Colonic mucosa (tissue), 4 donors: ENCODE measurements around the gene OAT. TPM values are rescaled to one million over a fixed set of nuclear protein-coding genes. Genes with fewer than 3 reads are reported as not detected.
"Not testable (repeated sequence)": the region's sequence is repeated elsewhere in the genome, so short reads cannot be mapped to it uniquely, and the experiment has no call there.

ENCODE experiments used
- DNase-seq: peaks from one replicate; pipeline ENCODE4 v3.0.0-alpha.2; 2020
- H3K27ac ChIP-seq: fragments of 200-600 bp; one replicate; pipeline ENCODE4 v1.8.0; 2021
- H3K27me3 ChIP-seq: fragments of 200-600 bp; one replicate; pipeline ENCODE4 v1.8.0; 2021
- H3K36me3 ChIP-seq: fragments of 200-600 bp; one replicate; pipeline ENCODE4 v1.8.0; 2021
- H3K4me1 ChIP-seq: fragments of 200-600 bp; one replicate; pipeline ENCODE4 v1.8.0; 2021; ENCODE audit warnings: mild to moderate bottlenecking
- H3K4me3 ChIP-seq: fragments of 200-600 bp; one replicate; pipeline ENCODE4 v1.8.0; 2021
- H3K9ac ChIP-seq, 2 donors: one replicate each; pipeline ENCODE4 v1.7.0; 2013; ENCODE audit warnings: control low read depth in 2 of 2, low read depth in 2 of 2, low read length in 2 of 2
- H3K9me3 ChIP-seq: fragments of 200-600 bp; one replicate; pipeline ENCODE4 v1.8.0; 2021
- CTCF ChIP-seq: fragments of 200-600 bp; IDR thresholded peaks from one replicate; pipeline ENCODE4 v1.8.0; 2022; ENCODE audit warnings: antibody characterized with exemption, mild to moderate bottlenecking
- intact Hi-C: fragments of 100-400 bp; cut with DNase I; formaldehyde crosslinking; loops from one replicate; pipeline ENCODE4 v1.14.1; 2022
- total RNA-seq, 2 donors: library from RNA; stranded (reverse); fragmentation: NEBNext Ultra II Directional in 1 of 2; extraction: Animal tissue kit (Norgen Biotek cat#: 25700) in 1 of 2; gene quantifications; one replicate each; pipeline ENCODE4 v1.2.1, GENCODE V29; 2021
- donor health status: healthy.
- donor health status: DM: no; HTN: no; CAD: no.
- donor health status: DM: no; HTN: no; CAD: no.

The OAT gene
- total RNA-seq, 2 donors from 2014 or later, result 65.0 to 113 TPM

GRCh38 chr10:124446830-124447750 is 28.4 kb upstream of the OAT start:
- H3K4me1 ChIP-seq, result peaks cover 5% of the 10 kb centered on the region
- H3K9ac ChIP-seq, result no peak overlapping the region
- no peaks in the 10 kb centered on the region for H3K36me3 ChIP-seq
- no peaks in the 10 kb centered on the region for H3K9me3 ChIP-seq
- no peak for TF ChIP-seq CTCF
- peaks cover 57% of the 10 kb centered on the region for H3K27me3 ChIP-seq
- no peak overlapping the region for H3K27ac ChIP-seq
- H3K4me3 ChIP-seq, result no peak overlapping the region
- intact Hi-C loops, result no loop called here
- DNase-seq, result no peak

- H3K9me3 ChIP-seq, H3K36me3 ChIP-seq, H3K27ac ChIP-seq, intact Hi-C loops, H3K9ac ChIP-seq, H3K4me1 ChIP-seq, DNase-seq, H3K27me3 ChIP-seq, H3K4me3 ChIP-seq: not testable (repeated sequence)
Measured at GRCh38 chr10:124441694-124442093, 23.0 kb upstream of the OAT start.

- H3K27me3 ChIP-seq, result no peaks in the 10 kb centered on the region
- no peak for TF ChIP-seq CTCF
- H3K9ac ChIP-seq, result no peak overlapping the region
- intact Hi-C loops, result no loop called here
- H3K27ac ChIP-seq, result no peak overlapping the region
- H3K4me3 ChIP-seq, result no peak overlapping the region
- DNase-seq, result no peak
- no peaks in the 10 kb centered on the region for H3K9me3 ChIP-seq
- no peaks in the 10 kb centered on the region for H3K36me3 ChIP-seq
- H3K4me1 ChIP-seq, result no peaks in the 10 kb centered on the region
Measured at GRCh38 chr10:124436191-124436638, 17.5 kb upstream of the OAT start.

GRCh38 chr10:124435683-124436082 is 17.0 kb upstream of the OAT start:
- H3K4me1 ChIP-seq, DNase-seq, H3K9me3 ChIP-seq, H3K36me3 ChIP-seq, H3K9ac ChIP-seq, H3K27me3 ChIP-seq, intact Hi-C loops, H3K4me3 ChIP-seq, H3K27ac ChIP-seq: not testable (repeated sequence)

DNA sequence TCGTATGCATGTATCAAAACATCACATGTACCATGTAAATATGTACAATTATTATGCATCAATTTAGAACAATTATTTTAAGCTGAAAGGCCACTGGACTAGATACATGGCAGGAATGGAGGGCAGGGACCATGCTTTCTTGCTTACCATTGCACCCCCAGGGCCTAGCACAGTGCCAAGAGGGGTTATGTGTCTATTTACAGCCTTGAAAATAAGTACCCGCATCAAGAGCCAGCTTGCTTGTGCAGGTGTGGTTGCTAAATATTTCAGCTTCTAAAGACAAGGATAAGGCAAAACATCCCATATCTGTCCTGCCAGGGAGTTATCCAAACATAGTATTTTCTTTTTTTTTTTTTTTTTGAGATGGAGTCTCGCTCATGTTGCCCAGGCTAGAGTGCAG is 14.7 kb upstream of the OAT start:
- no peaks in the 10 kb centered on the region for H3K9me3 ChIP-seq
- H3K4me3 ChIP-seq, result no peak overlapping the region
- TF ChIP-seq CTCF, result no peak
- no peaks in the 10 kb centered on the region for H3K4me1 ChIP-seq
- no peak for DNase-seq
- intact Hi-C loops, result no loop called here
- no peak overlapping the region for H3K9ac ChIP-seq
- no peaks in the 10 kb centered on the region for H3K36me3 ChIP-seq
- H3K27me3 ChIP-seq, result no peaks in the 10 kb centered on the region
- H3K27ac ChIP-seq, result no peak overlapping the region

- Histone ChIP-seq H3K9me3 (no peaks in the 10 kb centered on the region), H3K27ac (no peak overlapping the region), H3K4me3 (no peak overlapping the region), H3K36me3 (no peaks in the 10 kb centered on the region), H3K27me3 (peaks cover 4% of the 10 kb centered on the region), H3K9ac (no peak overlapping the region), H3K4me1 (no peaks in the 10 kb centered on the region)
- DNase-seq, result no peak
- no peak for TF ChIP-seq CTCF
- intact Hi-C loops, result no loop called here
Measured at GRCh38 chr10:124430077-124430476, 11.4 kb upstream of the OAT start.
